Smooth muscle cell (in vitro differentiated cells): ENCODE data around the gene FMNL1. TPM values are rescaled to one million over a fixed set of nuclear protein-coding genes. Genes with fewer than 3 reads are reported as not detected.

ENCODE experiments used
- DNase-seq: peaks from one replicate; lab custom pipeline; 2025; ENCODE audit not compliant: unreplicated experiment; lab: John Stamatoyannopoulos, UW
- H2AFZ ChIP-seq: fragments of 200-600 bp; sonication (generic); 2 replicates; pipeline ENCODE4 v1.6.0; 2016; ENCODE audit warnings: antibody characterized with exemption, low read depth, mild to moderate bottlenecking
- H3F3A ChIP-seq: fragments of 200-600 bp; sonication (generic); 2 replicates; pipeline ENCODE4 v1.6.0; 2017; ENCODE audit warnings: antibody characterized with exemption, low read depth
- H3K27ac ChIP-seq: fragments of 200-600 bp; sonication (generic); 2 replicates; pipeline ENCODE4 v1.5.1; 2016; ENCODE audit warnings: low read depth, mild to moderate bottlenecking
- H3K27me3 ChIP-seq: fragments of 200-600 bp; sonication (generic); 2 replicates; pipeline ENCODE4 v1.6.1; 2016; ENCODE audit warnings: low read depth, mild to moderate bottlenecking
- H3K36me3 ChIP-seq: fragments of 200-600 bp; sonication (generic); 2 replicates; pipeline ENCODE4 v1.5.1; 2016; ENCODE audit warnings: low read depth
- H3K4me1 ChIP-seq: fragments of 200-600 bp; sonication (generic); 2 replicates; pipeline ENCODE4 v1.5.1; 2016; ENCODE audit warnings: low read depth
- H3K4me2 ChIP-seq: fragments of 200-600 bp; sonication (generic); 2 replicates; pipeline ENCODE4 v1.6.0; 2016; ENCODE audit warnings: mild to moderate bottlenecking
- H3K4me3 ChIP-seq: fragments of 200-600 bp; sonication (generic); 2 replicates; pipeline ENCODE4 v1.5.1; 2016; ENCODE audit warnings: mild to moderate bottlenecking
- H3K79me2 ChIP-seq: fragments of 200-600 bp; sonication (generic); 2 replicates; pipeline ENCODE4 v1.6.0; 2016; ENCODE audit warnings: low read depth, mild to moderate bottlenecking
- H3K9ac ChIP-seq: fragments of 200-600 bp; sonication (generic); 2 replicates; pipeline ENCODE4 v1.6.0; 2016; ENCODE audit warnings: low read depth
- H3K9me3 ChIP-seq: fragments of 200-600 bp; sonication (generic); replicated peaks from 2 replicates; pipeline ENCODE4 v1.5.1; 2016; ENCODE audit warnings: low read depth
- H4K20me1 ChIP-seq: fragments of 200-600 bp; sonication (generic); 2 replicates; pipeline ENCODE4 v1.6.0; 2016; ENCODE audit warnings: low read depth
- WGBS: methylation state at CpG from one replicate; pipeline ENCODE4 v1.1.7; 2016; ENCODE audit warnings: low lambda C conversion rate; 5-methylcytosine and 5-hydroxymethylcytosine counted together
- polyA plus RNA-seq: library from polyadenylated mRNA; unstranded; fragments of >200 nt; fragmentation: Nextera tagmentation; extraction: Ambion mirVana; gene quantifications from 2 replicates; pipeline ENCODE4 v1.2.1, GENCODE V29; 2016
- total RNA-seq: library from RNA; depleted of rRNA; stranded (reverse); fragments of >200 nt; gene quantifications from 2 replicates; pipeline ENCODE4 v1.2.3, GENCODE V29; 2014
- TF ChIP-seq, protein P1 (sequence below): fragments of 200-600 bp; sonication (generic); IDR thresholded peaks from 2 replicates; pipeline ENCODE4 v1.5.1; 2017; ENCODE audit warnings: borderline replicate concordance, mild to moderate bottlenecking, antibody characterized with exemption; ENCODE audit not compliant: insufficient read depth, poor library complexity, severe bottlenecking

The FMNL1 gene
- total and polyA plus RNA-seq, 2 experiments from 2014 or later = 0.37 to 0.90 TPM

DNA sequence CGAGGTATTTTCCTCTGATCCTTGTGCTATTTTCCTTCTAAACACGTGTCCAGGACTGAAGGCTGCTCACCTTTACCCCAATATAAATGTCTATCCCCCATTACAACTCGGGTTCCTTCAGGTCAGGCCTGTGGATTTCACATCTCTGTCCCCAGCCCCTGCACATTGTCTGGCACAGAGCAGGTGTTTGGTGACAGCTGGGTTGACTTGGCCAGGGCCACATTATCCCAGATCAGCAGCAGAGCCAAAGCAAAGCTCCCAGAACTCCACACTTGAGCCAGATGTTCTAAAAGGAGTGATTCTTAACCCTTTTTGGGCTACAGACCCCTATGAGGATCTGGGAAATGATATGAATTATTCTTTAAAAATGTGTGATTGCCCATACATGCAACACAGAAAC, 58.2 kb downstream of the FMNL1 start:
- WGBS = 98% methylated on average over 3 of the region's 3 CpGs
- Histone ChIP-seq H3K4me3 (no peak overlapping the region), H3F3A (no peaks in the 10 kb centered on the region), H3K79me2 (no peaks in the 10 kb centered on the region), H3K9me3 (no peaks in the 10 kb centered on the region), H3K36me3 (no peaks in the 10 kb centered on the region), H4K20me1 (no peaks in the 10 kb centered on the region), H2AFZ (no peak overlapping the region), H3K27me3 (no peaks in the 10 kb centered on the region), H3K9ac (no peak overlapping the region), H3K27ac (no peak overlapping the region), H3K4me2 (no peak overlapping the region), H3K4me1 (no peaks in the 10 kb centered on the region)
- TF ChIP-seq, protein P1, sequence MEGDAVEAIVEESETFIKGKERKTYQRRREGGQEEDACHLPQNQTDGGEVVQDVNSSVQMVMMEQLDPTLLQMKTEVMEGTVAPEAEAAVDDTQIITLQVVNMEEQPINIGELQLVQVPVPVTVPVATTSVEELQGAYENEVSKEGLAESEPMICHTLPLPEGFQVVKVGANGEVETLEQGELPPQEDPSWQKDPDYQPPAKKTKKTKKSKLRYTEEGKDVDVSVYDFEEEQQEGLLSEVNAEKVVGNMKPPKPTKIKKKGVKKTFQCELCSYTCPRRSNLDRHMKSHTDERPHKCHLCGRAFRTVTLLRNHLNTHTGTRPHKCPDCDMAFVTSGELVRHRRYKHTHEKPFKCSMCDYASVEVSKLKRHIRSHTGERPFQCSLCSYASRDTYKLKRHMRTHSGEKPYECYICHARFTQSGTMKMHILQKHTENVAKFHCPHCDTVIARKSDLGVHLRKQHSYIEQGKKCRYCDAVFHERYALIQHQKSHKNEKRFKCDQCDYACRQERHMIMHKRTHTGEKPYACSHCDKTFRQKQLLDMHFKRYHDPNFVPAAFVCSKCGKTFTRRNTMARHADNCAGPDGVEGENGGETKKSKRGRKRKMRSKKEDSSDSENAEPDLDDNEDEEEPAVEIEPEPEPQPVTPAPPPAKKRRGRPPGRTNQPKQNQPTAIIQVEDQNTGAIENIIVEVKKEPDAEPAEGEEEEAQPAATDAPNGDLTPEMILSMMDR = no peak
- DNase-seq = no peak

DNA sequence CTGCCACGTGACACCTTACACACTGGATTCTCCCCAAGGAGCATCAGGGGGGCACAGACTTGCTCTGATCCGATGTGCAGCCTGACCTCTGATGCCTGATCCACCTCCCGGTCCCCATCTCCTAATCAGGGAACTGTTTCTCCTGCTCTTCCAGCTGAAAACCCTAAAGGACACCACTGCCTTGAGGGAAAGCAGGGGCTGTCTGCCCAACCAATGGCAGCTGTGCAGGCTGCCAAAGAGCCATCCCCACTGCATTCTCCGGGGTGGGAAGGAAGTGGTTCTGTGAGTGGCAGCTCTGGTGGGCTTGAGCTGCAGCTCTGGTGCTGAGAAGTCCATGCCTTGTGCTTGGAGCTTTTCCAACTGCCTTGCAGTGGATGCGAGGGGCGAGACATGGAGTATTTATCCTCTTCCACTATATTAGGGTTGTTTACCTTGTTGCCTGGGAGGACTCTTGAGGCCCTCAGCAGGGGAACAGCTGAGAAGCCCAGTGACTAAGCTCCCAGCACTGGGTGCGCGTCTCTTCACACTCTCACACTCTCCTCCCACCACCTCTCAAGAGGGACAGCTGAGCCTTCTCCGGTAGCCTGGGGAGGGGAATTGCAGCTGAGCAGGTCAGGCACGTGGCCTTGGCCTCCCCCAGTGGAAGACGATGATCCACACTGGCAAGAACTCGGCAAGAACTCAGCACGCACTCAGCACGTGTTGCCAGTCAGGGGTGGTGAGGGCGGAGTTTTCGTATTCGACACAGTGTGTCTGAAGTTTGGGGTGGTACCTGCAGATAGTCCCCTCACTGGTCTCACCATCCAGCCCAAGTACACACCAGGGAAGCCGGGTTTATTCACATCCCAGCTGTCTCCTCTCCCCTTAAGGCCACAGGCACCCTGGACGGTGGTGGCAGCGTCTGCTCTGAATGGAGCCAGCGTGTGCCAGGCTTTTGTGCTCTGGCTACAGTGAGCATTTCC, 61.3 kb downstream of the FMNL1 start:
- Histone ChIP-seq H3K4me1 (no peaks in the 10 kb centered on the region), H3K9ac (peak overlapping the region; percentile 36), H3K27ac (peak overlapping the region; percentile 29), H3K4me3 (no peak overlapping the region), H3K4me2 (peak overlapping the region; percentile 8), H3K79me2 (no peaks in the 10 kb centered on the region), H2AFZ (no peak overlapping the region), H3K27me3 (no peaks in the 10 kb centered on the region), H3F3A (no peaks in the 10 kb centered on the region), H3K36me3 (no peaks in the 10 kb centered on the region), H4K20me1 (no peaks in the 10 kb centered on the region), H3K9me3 (no peaks in the 10 kb centered on the region)
- 73% methylated on average over 21 of the region's 21 CpGs for WGBS
- TF ChIP-seq, protein P1 = no peak
- DNase-seq = peak; percentile 22

DNA sequence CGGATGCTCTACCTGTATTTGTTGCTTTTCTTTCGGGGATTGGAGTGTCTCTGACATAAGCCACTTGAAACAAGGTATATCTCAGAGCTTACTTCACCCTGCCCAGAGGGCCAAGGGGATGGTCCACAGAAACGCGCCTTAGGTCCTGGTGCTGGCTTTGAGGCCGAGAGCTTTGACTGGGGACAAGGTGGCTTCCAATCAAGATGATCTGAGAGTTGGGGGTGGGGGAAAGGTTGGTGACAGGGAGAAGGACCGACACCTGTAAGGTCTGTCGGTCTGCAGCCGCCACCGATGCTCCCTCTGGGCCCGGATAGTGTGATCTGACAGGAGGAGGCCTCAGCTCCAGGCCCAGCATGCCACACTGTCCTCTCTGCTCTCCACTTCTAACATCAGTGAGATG, 62.0 kb downstream of the FMNL1 start:
- Histone ChIP-seq H3K27ac (no peak overlapping the region), H3K4me3 (no peak overlapping the region), H3K9me3 (no peaks in the 10 kb centered on the region), H3K36me3 (no peaks in the 10 kb centered on the region), H3F3A (no peaks in the 10 kb centered on the region), H3K27me3 (no peaks in the 10 kb centered on the region), H3K9ac (no peak overlapping the region), H3K4me1 (no peaks in the 10 kb centered on the region), H2AFZ (no peak overlapping the region), H3K79me2 (no peaks in the 10 kb centered on the region), H3K4me2 (no peak overlapping the region), H4K20me1 (no peaks in the 10 kb centered on the region)
- WGBS = 93% methylated on average over 10 of the region's 10 CpGs
- no peak for DNase-seq
- TF ChIP-seq, protein P1 = no peak
